Measurements from ENCODE around the gene MYOG.

MYOG gene

DNA sequence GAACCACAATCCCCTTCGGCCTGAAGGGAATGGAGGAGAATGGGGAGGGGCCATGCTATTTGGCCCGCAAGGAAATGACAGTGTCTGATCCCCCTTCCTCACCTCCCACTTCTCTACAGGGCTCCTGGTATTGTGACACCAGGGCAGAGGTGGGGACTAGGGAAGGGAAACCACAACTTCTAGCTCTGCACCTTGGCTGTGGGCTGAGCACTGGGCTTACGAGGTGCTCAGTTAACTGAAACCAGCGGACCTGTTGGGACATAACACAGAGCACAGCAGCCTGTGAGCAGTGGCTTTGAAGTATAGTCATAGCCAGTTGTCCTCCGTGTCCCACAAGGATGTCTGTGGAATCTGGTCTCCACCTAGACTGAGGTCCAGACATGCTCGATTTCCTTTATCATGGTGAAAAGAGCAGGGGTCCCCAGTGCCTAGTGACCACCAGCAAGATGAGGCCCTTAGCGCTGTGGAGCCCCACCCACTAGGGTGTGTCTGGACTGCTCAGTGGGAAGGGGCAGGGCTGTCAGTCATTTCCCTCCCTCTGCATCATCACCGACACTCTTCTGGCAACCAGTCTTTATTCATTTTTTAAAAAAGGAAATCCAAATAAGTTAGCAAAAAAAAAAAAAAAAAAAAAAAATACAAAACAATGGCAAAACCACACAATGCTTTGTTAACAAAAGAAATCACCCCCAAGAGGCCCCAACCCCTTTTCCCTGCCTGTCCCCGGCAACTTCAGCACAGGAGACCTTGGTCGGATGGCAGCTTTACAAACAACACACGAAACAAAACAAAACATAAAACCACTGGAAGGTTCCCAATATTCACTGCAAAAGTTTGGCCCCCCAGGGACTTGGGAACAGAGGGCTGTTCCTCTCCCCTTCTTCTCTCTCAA, 3.0 kb downstream of the MYOG start:
- no peak for ATAC-seq
- no peak for TF ChIP-seq ZNF8 (CRISPR knock-in tag; IDR thresholded peaks at IDR 0.05)
- no peak for TF ChIP-seq ZNF565 (CRISPR knock-in tag; conservative IDR thresholded peaks at IDR 0.05; ENCODE audit: low read depth)
- no peak for TF ChIP-seq ARNTL (CRISPR knock-in tag; IDR thresholded peaks at IDR 0.05; ENCODE audit: borderline replicate concordance, low read depth)
- TF ChIP-seq RARB (CRISPR knock-in tag; IDR thresholded peaks at IDR 0.05), result no peak
- TF ChIP-seq, protein P1, sequence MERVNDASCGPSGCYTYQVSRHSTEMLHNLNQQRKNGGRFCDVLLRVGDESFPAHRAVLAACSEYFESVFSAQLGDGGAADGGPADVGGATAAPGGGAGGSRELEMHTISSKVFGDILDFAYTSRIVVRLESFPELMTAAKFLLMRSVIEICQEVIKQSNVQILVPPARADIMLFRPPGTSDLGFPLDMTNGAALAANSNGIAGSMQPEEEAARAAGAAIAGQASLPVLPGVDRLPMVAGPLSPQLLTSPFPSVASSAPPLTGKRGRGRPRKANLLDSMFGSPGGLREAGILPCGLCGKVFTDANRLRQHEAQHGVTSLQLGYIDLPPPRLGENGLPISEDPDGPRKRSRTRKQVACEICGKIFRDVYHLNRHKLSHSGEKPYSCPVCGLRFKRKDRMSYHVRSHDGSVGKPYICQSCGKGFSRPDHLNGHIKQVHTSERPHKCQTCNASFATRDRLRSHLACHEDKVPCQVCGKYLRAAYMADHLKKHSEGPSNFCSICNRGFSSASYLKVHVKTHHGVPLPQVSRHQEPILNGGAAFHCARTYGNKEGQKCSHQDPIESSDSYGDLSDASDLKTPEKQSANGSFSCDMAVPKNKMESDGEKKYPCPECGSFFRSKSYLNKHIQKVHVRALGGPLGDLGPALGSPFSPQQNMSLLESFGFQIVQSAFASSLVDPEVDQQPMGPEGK (CRISPR knock-in tag; IDR thresholded peaks at IDR 0.05; ENCODE audit: borderline replicate concordance), result no peak
- TF ChIP-seq, protein P2, sequence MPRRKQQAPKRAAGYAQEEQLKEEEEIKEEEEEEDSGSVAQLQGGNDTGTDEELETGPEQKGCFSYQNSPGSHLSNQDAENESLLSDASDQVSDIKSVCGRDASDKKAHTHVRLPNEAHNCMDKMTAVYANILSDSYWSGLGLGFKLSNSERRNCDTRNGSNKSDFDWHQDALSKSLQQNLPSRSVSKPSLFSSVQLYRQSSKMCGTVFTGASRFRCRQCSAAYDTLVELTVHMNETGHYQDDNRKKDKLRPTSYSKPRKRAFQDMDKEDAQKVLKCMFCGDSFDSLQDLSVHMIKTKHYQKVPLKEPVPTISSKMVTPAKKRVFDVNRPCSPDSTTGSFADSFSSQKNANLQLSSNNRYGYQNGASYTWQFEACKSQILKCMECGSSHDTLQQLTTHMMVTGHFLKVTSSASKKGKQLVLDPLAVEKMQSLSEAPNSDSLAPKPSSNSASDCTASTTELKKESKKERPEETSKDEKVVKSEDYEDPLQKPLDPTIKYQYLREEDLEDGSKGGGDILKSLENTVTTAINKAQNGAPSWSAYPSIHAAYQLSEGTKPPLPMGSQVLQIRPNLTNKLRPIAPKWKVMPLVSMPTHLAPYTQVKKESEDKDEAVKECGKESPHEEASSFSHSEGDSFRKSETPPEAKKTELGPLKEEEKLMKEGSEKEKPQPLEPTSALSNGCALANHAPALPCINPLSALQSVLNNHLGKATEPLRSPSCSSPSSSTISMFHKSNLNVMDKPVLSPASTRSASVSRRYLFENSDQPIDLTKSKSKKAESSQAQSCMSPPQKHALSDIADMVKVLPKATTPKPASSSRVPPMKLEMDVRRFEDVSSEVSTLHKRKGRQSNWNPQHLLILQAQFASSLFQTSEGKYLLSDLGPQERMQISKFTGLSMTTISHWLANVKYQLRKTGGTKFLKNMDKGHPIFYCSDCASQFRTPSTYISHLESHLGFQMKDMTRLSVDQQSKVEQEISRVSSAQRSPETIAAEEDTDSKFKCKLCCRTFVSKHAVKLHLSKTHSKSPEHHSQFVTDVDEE (CRISPR knock-in tag; IDR thresholded peaks at IDR 0.05), result no peak
- TF ChIP-seq, protein P3, sequence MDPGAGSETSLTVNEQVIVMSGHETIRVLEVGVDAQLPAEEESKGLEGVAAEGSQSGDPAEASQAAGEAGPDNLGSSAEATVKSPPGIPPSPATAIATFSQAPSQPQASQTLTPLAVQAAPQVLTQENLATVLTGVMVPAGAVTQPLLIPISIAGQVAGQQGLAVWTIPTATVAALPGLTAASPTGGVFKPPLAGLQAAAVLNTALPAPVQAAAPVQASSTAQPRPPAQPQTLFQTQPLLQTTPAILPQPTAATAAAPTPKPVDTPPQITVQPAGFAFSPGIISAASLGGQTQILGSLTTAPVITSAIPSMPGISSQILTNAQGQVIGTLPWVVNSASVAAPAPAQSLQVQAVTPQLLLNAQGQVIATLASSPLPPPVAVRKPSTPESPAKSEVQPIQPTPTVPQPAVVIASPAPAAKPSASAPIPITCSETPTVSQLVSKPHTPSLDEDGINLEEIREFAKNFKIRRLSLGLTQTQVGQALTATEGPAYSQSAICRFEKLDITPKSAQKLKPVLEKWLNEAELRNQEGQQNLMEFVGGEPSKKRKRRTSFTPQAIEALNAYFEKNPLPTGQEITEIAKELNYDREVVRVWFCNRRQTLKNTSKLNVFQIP (CRISPR knock-in tag; IDR thresholded peaks at IDR 0.05; ENCODE audit: borderline replicate concordance, low read depth), result no peak
- TF ChIP-seq BACH2 (CRISPR knock-in tag; IDR thresholded peaks at IDR 0.05; ENCODE audit: borderline replicate concordance), result no peak
- TF ChIP-seq CSDC2 (CRISPR knock-in tag; IDR thresholded peaks at IDR 0.05), result no peak

DNA sequence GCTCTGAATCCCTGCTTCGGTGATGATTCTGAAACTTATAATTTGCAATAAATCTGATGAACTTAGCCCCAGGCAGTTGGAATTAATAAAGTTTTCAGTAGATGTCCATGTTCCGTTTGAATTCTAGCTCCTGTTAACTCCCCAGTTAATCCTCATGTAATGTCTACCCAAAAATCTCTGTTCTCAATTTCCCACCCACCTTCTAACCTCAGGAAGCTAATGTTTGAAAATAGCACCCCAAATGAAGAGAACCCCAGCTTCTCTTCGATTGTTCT, 3.6 kb downstream of the MYOG start:
- TF ChIP-seq ISL1 (CRISPR knock-in tag; IDR thresholded peaks at IDR 0.05) (no peak), GLIS3 (CRISPR knock-in tag; IDR thresholded peaks at IDR 0.05) (no peak), ZFP3 (CRISPR knock-in tag; IDR thresholded peaks at IDR 0.05) (no peak)
- no peak for ATAC-seq

DNA sequence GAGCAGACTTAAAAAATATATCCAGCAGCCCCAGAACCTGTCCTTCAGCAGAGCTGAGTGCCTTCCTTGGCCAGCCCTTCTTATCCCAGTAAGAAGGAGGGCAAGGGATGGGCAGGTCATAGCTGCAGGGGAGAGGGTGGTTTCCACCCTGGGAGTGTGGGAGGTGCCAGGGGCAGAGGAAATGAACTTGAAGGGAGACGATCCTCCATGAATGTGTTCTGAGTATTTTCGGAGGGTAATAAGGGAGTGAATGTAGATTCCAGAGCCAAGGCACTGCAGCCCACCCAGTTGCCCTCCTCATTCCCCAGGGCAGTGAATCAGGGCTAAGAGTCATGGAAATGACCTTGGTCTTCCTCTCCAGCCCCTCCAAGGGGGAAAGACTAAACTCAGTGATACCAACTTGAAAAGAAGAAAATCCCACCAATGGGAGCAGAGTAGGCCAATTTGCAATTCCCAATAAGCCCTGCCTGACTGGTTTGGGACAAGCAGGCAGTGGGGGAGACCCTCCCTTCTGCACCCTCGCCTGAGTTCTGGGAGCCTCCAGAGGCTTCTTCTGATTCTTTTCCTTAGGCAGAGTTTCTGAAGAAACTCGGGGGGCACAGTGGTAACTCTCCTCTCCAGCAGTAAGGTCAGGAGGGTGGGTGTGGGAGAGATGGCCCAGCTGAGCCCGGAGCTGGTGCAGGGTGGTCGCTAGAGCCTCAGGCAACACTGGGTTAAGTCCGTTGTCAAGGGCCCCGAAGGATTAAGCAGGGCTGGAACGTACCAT, 4.2 kb downstream of the MYOG start:
- ATAC-seq, result no peak
- TF ChIP-seq, protein P4, sequence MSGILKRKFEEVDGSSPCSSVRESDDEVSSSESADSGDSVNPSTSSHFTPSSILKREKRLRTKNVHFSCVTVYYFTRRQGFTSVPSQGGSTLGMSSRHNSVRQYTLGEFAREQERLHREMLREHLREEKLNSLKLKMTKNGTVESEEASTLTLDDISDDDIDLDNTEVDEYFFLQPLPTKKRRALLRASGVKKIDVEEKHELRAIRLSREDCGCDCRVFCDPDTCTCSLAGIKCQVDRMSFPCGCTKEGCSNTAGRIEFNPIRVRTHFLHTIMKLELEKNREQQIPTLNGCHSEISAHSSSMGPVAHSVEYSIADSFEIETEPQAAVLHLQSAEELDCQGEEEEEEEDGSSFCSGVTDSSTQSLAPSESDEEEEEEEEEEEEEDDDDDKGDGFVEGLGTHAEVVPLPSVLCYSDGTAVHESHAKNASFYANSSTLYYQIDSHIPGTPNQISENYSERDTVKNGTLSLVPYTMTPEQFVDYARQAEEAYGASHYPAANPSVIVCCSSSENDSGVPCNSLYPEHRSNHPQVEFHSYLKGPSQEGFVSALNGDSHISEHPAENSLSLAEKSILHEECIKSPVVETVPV (CRISPR knock-in tag; IDR thresholded peaks at IDR 0.05), result no peak
- TF ChIP-seq, protein P5, sequence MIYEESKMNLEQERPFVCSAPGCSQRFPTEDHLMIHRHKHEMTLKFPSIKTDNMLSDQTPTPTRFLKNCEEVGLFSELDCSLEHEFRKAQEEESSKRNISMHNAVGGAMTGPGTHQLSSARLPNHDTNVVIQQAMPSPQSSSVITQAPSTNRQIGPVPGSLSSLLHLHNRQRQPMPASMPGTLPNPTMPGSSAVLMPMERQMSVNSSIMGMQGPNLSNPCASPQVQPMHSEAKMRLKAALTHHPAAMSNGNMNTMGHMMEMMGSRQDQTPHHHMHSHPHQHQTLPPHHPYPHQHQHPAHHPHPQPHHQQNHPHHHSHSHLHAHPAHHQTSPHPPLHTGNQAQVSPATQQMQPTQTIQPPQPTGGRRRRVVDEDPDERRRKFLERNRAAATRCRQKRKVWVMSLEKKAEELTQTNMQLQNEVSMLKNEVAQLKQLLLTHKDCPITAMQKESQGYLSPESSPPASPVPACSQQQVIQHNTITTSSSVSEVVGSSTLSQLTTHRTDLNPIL (CRISPR knock-in tag; IDR thresholded peaks at IDR 0.05; ENCODE audit: low read depth), result no peak
- TF ChIP-seq PPARA (CRISPR knock-in tag; IDR thresholded peaks at IDR 0.05; ENCODE audit: borderline replicate concordance), result no peak
- TF ChIP-seq ESRRG (CRISPR knock-in tag; IDR thresholded peaks at IDR 0.05), result no peak

DNA sequence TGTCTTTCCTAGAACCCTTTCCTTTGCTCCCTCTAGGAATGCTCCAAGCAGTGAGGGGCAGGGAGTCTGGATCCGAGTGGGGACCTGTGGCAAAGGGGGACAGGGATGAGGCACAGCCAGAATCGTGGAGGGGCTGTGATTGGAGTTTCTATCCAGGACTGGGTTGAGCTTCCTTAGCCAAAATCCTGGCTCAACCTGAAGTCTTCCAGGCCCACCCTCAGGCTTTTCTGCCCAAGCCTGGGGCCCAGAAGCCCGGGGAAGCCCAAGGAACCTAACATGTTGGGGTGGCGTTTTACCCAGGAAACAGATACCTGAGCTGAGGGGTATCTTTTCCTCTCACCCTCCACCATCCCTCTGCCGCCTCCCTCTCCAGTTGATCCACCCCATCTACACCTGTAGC, 5.4 kb downstream of the MYOG start:
- ATAC-seq, result no peak
- TF ChIP-seq ZNF565 (CRISPR knock-in tag; conservative IDR thresholded peaks at IDR 0.05; ENCODE audit: low read depth) (no peak), OSR1 (CRISPR knock-in tag; IDR thresholded peaks at IDR 0.05) (no peak), RARB (CRISPR knock-in tag; IDR thresholded peaks at IDR 0.05) (no peak), BACH2 (CRISPR knock-in tag; IDR thresholded peaks at IDR 0.05; ENCODE audit: borderline replicate concordance) (no peak), GLIS3 (CRISPR knock-in tag; IDR thresholded peaks at IDR 0.05) (no peak), PPARA (CRISPR knock-in tag; IDR thresholded peaks at IDR 0.05; ENCODE audit: borderline replicate concordance) (no peak), ISL1 (CRISPR knock-in tag; IDR thresholded peaks at IDR 0.05) (no peak)
- TF ChIP-seq, protein P2 (CRISPR knock-in tag; IDR thresholded peaks at IDR 0.05), result no peak
- TF ChIP-seq, protein P4 (CRISPR knock-in tag; IDR thresholded peaks at IDR 0.05), result no peak
- TF ChIP-seq, protein P3 (CRISPR knock-in tag; IDR thresholded peaks at IDR 0.05; ENCODE audit: borderline replicate concordance, low read depth), result no peak

Measured in SK-N-SH treated with all-trans-retinoic acid at 6 μM for 48 hours (cell line).